ENCODE measurements around the gene GINS1. TPM values are rescaled to one million over a fixed set of nuclear protein-coding genes. Genes with fewer than 3 reads are reported as not detected.
A peak's percentile ranks its signal among the peaks of the same experiment; 100 is the strongest.

Gene GINS1
- total and polyA plus RNA-seq, 8 donors = 0.32 to 0.98 (median 0.49) TPM

DNA sequence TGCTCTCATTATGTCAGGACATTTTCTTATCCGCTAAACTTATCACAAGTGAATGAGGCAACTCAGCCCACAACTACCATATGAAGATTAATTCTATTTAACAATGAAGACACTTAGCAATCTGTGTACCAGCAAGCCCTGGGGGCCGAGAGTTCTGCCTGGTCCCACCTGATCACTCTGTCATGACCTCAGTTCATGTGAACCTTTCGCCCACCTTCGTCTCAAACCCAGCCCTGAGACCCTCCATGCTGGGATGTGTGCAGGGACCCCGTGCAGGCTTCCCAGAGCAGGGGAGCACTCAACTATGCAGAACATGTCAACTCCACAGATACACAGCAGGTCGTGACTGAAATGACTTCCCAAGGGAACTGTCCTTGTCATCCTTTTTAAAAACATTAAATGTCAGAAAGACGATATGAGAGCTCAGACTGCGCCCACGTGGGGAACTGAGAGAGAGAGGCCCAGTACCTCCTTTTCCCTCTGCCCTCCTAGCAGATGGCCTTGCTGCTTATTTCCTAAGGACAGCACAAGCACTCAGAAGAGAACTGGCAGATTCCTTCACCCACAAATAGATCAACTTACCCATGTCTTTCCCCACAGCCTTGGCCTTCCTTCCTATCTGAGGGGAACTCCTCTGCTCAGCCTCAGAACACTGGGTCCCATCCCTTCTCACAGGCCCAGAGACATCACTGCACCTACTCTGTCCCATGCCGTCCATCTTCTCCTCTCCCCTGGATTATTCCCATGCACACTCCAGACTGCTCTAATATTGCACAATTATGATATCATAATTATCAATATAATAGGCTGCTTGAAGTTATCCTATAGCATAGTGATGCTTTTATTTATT, 28.4 kb upstream of the GINS1 start:
- no peak overlapping the region for H3K27ac ChIP-seq
- no peak for DNase-seq
- no peak overlapping the region for H3K4me3 ChIP-seq
- TF ChIP-seq, protein P1, sequence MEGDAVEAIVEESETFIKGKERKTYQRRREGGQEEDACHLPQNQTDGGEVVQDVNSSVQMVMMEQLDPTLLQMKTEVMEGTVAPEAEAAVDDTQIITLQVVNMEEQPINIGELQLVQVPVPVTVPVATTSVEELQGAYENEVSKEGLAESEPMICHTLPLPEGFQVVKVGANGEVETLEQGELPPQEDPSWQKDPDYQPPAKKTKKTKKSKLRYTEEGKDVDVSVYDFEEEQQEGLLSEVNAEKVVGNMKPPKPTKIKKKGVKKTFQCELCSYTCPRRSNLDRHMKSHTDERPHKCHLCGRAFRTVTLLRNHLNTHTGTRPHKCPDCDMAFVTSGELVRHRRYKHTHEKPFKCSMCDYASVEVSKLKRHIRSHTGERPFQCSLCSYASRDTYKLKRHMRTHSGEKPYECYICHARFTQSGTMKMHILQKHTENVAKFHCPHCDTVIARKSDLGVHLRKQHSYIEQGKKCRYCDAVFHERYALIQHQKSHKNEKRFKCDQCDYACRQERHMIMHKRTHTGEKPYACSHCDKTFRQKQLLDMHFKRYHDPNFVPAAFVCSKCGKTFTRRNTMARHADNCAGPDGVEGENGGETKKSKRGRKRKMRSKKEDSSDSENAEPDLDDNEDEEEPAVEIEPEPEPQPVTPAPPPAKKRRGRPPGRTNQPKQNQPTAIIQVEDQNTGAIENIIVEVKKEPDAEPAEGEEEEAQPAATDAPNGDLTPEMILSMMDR (IDR thresholded peaks at IDR 0.05) = no peak
- WGBS, 2 donors = 63 to 65% methylated on average over 10 of the region's 10 CpGs
- no peaks in the 10 kb centered on the region for H3K27me3 ChIP-seq
- ATAC-seq = peak in 1 of 4 donors; percentile 7
- H3K36me3 ChIP-seq = no peaks in the 10 kb centered on the region
- no peaks in the 10 kb centered on the region for H3K9me3 ChIP-seq
- intact Hi-C loops (cut with DNase I) = no loop called here
- no peak for FAIRE-seq
- peaks cover 0 to 13% (median 12%) of the 10 kb centered on the region in 3 donors for H3K4me1 ChIP-seq

DNA sequence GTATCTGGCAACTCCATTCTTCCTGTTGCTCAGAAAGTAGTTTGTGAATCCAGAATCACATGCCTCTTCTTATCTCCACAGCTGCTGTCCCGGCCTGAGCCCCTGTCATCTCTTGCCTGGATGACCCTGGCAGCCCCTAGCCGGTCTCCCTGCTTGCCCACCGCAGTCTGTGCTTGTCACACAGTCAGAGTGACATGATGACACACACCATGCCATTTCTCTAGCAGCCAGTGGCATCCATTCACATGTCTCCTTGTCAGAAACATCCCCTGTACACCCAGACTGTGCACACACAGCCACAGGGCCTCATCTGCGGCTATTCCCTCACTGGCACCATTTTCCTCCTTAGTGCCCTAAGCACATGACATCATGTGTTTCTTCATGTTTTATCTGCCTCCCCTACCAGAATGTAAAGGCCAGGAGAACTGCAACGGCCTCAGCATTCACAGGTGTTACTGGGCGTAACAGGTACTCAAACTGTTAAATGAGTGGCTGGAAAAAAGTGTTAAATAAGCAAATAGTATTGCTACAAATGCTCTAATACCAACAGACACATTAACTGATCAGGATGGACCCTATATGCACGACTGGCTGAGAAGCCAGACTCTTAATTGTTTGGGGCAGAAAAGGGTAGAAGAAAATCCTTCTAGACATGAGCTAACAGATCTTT, 26.4 kb upstream of the GINS1 start:
- H3K4me3 ChIP-seq = no peak overlapping the region
- H3K4me1 ChIP-seq = peaks cover 6 to 18% (median 16%) of the 10 kb centered on the region in 3 donors
- no peak overlapping the region for H3K27ac ChIP-seq
- H3K36me3 ChIP-seq = no peaks in the 10 kb centered on the region
- TF ChIP-seq, protein P1 (IDR thresholded peaks at IDR 0.05) = no peak
- intact Hi-C loops (cut with DNase I) = no loop called here
- ATAC-seq = no peak
- DNase-seq = no peak
- H3K9me3 ChIP-seq = no peaks in the 10 kb centered on the region
- FAIRE-seq = no peak
- 71 to 72% methylated on average over 7 of the region's 7 CpGs for WGBS, 2 donors
- no peaks in the 10 kb centered on the region for H3K27me3 ChIP-seq

DNA sequence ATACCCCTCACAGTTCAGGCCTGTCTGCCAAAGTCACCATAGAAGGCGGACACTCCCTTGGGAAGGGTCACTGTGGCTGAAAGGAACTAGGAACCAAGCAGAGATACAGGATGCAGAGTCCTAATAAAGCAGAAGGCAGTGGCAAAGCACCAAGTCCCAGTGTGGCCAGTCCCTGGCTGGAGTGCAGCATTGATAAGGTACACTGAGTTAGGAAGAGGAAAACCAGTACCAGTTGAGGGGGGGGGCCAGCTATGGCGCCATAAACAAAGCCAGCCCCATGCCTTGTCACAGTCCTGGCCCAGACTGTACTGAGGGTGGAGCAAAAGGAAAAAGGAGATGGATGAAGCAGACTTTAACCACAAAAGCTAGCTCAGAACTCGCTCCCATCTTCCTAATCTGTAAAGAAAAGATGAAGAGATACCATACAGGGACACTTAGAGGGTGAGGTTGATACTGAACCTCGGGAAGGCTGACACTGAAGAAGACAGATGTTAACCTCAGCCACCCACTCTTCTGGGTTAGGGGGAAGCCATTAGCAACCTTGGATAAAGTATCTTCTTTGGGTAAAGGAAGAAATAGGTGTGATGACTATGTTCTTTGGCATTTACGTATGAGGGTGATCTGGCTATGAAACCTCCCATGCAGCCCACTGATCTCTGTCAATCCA, 24.6 kb upstream of the GINS1 start:
- Histone ChIP-seq H3K4me1 (peaks cover 6 to 18% (median 16%) of the 10 kb centered on the region in 3 donors), H3K36me3 (no peaks in the 10 kb centered on the region), H3K4me3 (no peak overlapping the region), H3K27me3 (no peaks in the 10 kb centered on the region), H3K27ac (no peak overlapping the region), H3K9me3 (no peaks in the 10 kb centered on the region)
- TF ChIP-seq, protein P1 (IDR thresholded peaks at IDR 0.05) = no peak
- ATAC-seq (peak in 1 of 4 donors; percentile 34), DNase-seq (no peak), FAIRE-seq (no peak)
- intact Hi-C loops (cut with DNase I) = no loop called here
- WGBS, 2 donors = 75 to 76% methylated on average over 5 of the region's 5 CpGs

DNA sequence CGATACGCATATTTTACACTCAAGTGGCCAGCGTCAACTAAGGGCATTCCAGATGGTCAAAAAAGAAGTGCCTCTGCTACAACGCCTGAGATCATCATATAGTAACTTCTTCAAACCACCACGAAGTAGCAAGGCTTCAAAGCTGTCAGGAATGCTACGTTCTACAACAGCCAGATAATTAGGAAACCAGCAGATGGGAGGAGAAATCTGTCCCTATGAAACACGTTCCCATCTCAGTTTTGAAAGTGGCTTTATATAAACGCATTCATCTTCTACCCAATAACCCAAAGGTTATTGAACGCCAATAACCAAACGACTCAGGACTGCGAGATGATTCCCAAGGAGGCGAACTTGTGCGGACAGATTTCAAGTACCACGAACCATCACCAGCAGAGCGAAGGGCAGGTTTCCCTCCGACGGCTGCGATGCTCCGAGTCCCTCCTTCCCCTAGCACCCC, 18.0 kb upstream of the GINS1 start:
- peak overlapping the region; percentile 87 to 97 (median 92) for H3K4me3 ChIP-seq
- H3K9me3 ChIP-seq = no peaks in the 10 kb centered on the region
- TF ChIP-seq, protein P1 (IDR thresholded peaks at IDR 0.05) = no peak
- peak overlapping the region; percentile 82 to 94 (median 91) for H3K27ac ChIP-seq
- DNase-seq = no peak
- peak in 3 of 4 donors; percentile 0 to 6 (median 1) for ATAC-seq
- H3K4me1 ChIP-seq = peaks cover 2 to 11% (median 4%) of the 10 kb centered on the region in 3 donors
- no peaks in the 10 kb centered on the region for H3K27me3 ChIP-seq
- intact Hi-C loops (cut with DNase I) = no loop called here
- H3K36me3 ChIP-seq = no peaks in the 10 kb centered on the region
- 9 to 12% methylated on average over 19 of the region's 19 CpGs for WGBS, 2 donors
- FAIRE-seq = no peak
